Measurements from ENCODE around the gene PHF1.
"Not testable (repeated sequence)": the region's sequence is repeated elsewhere in the genome, so short reads cannot be mapped to it uniquely, and the experiment has no call there.

The PHF1 gene

GRCh38 chr6:33410711-33411631 lies at the start of gene PHF1:
Gene PHF1 (plus strand): TSS chr6:33411014. CDS start chr6:33412264, 1,250 bp downstream.
- DNase-seq: no peak

DNA sequence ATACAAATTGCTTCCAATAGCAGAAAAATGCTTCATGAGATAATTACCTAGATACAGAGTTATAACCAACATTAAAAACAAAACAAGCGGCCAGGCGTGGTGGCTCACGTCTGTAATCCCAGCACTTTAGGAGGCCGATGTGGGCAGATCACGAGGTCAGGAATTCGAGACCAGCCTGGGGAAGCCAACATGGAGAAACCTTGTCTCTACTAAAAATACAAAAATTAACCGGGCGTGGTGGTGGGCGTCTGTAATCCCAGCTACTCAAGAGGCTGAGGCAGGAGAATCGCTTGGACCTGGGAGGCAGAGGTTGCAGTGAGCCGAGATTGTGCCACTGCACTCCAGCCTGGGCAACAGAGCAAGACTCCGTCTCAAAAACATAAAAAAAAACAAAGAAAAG lies 47.3 kb upstream of the PHF1 start:
- DNase-seq: not testable (repeated sequence)

- DNase-seq: not testable (repeated sequence)
Measured at GRCh38 chr6:33364475-33365205, 46.2 kb upstream of the PHF1 start.

DNA sequence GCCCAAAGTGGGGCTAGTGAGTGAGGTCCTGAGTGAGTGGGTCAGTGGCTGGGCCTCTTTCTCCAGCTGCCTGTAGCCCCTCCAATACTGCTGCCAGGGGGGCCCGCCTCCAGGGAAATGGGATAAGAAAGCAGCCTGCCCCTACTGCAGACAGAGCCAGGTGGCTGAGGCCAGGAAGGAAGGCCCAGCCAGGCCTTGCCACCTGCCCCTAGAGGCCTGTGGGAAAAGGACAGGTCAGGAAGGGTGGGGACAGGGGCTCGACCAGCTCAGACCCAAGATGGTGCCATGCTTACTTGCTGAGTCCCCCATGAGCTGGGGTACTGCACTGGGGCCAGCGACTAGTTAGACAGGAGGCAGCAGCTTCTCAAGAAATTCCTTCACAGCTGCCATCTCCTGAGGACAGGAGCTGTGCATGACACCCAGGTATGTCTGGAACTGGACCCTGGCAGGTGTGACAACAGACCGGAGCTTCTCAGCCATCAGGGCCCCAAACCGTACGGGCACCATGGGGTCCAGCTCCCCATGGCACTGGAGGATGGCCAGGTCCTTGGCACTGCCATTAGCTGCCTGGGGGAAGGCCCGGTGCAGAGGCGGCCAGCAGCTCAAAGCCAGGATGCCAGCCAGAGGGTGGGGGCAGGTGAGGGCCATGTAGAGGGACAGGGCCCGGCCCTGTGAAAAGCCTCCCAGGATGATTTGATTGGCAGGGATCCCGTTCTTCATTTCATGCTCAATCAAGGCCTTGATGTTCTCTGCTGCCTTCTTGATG lies 45.4 kb upstream of the PHF1 start:
- DNase-seq: not testable (repeated sequence)

- DNase-seq: no peak
Measured at GRCh38 chr6:33367009-33367714, 43.7 kb upstream of the PHF1 start.

DNA sequence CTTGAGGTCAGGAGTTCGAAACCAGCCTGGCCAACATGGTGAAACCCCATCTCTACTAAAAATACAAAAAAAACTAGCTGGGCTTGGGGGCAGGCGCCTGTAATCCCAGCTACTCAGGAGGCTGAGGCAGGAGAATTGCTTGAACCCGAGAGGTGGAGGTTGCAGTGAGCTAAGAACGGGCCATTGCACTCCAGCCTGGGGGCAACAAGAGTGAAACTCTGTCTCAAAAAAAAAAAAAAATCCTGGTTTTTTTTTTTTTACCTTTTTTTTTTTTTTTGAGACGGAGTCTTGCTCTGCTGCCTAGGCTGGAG lies 43.1 kb upstream of the PHF1 start:
- not testable (repeated sequence) for DNase-seq

DNA sequence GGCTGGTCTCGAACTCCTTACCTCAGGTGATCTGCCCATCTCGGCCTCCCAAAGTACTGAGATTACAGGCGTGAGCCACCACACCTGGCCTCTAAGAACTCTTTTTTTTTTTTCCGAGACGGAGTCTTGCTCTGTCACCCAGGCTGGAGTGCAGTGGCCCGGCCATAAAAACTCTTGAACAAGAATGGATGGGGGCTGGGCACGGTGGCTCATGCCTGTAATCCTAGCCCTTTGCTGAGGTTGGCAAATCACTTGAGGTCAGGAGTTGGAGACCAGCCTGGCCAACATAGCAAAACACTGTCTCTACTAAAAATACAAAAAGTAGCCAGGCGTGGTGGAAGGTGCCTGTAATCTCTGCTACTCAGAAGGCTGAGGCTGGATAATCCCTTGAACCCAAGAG lies 38.9 kb upstream of the PHF1 start:
- not testable (repeated sequence) for DNase-seq

- DNase-seq: no peak
Measured at GRCh38 chr6:33372526-33373123, 38.2 kb upstream of the PHF1 start.

DNA sequence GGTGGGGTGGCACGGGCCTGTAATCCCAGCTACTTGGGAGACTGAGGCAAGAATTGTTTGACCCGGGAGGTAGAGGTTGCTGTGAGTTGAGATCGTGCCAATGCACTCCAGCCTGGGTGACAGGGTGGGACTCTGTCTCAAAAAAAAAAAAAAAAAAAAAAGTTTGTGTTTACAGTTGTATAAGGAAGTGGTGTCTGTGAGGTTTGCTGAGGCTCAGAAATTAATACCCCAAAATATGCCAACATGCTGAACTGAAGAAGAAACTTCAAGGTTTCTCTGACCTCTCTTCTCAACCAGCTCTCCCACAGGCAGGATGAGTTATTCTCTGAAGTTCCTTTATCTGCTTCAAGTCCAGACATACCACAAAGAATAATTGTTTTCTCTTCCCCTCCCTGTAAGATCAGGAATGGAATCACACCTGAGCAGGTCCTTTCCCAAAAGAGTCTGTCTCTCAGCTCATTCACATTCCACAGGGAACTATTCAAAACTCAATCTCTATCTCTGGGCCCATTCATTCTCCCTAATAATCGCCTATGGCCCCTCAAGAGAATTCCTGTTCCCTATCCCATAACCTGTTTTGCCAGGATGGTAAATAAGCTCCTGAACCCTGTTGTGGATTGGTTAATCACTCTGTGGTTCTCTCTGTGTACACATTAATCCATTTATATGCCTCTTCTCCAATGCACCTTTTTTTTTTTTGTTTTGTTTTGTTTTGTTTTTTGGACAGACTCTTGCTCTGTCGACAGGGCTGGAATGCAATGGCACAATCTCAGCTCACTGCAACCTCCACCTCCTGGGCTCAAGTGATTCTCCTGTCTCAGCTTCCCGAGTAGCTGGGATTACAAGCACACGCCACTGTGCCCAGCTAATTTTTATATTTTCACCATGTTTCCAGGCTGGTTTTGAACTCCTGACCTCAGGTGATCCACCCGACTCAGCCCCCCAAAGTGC lies 36.6 kb upstream of the PHF1 start:
- no peak for DNase-seq

DNA sequence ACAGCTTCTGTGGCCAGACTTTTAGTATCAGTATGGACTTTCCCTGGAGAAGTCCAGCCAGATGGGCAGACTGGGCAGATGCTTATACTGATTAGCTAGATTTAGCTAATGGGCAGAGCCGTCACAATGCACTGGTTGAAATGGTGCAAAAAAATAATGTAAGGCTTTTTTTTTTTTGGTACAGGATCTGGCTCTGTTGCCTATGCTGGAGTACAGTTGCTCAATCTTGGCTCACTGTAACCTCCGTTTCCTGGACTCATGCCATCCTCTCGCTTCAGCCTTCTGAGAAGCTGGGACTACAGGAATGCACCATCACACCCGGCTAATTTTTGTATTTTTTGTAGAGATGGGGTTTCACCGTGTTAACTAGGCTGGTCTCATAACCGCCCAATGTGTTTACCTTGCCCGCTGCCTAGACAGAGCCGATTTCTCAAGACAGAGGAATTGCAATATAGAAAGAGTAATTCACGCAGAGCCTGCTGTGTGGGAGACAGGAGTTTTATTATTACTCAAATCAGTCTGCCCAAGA lies 35.6 kb upstream of the PHF1 start:
- no peak for DNase-seq

DNA sequence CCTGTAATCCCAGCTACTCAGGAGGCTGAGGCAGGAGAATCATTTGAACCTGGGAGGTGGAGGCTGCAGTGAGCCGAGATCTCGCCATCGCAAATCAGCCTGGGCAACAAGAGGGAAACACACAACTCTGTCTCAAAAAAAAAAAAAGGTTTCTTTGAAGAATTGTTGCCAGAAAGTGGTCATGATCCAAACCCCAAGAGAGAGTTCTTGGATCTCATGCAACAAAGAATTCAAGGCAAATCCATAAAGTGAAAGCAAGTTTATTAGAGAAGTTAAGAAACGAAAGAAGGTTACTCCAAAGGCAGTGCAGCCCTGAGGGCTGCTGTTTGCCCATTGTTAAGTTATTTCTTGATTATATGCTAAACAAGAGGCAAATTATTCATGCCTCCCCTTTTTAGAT lies 33.6 kb upstream of the PHF1 start:
- no peak for DNase-seq

GRCh38 chr6:33379184-33379583 lies 31.6 kb upstream of the PHF1 start:
- DNase-seq: not testable (repeated sequence)

- no peak for DNase-seq
Measured at GRCh38 chr6:33380272-33380981, 30.4 kb upstream of the PHF1 start.

- DNase-seq: no peak
Measured at GRCh38 chr6:33383427-33384185, 27.2 kb upstream of the PHF1 start.

- no peak for DNase-seq
Measured at GRCh38 chr6:33384581-33385020, 26.2 kb upstream of the PHF1 start.

GRCh38 chr6:33390173-33390572 lies 20.6 kb upstream of the PHF1 start:
- no peak for DNase-seq

GRCh38 chr6:33390767-33391277 lies 20.0 kb upstream of the PHF1 start:
- no peak for DNase-seq

DNA sequence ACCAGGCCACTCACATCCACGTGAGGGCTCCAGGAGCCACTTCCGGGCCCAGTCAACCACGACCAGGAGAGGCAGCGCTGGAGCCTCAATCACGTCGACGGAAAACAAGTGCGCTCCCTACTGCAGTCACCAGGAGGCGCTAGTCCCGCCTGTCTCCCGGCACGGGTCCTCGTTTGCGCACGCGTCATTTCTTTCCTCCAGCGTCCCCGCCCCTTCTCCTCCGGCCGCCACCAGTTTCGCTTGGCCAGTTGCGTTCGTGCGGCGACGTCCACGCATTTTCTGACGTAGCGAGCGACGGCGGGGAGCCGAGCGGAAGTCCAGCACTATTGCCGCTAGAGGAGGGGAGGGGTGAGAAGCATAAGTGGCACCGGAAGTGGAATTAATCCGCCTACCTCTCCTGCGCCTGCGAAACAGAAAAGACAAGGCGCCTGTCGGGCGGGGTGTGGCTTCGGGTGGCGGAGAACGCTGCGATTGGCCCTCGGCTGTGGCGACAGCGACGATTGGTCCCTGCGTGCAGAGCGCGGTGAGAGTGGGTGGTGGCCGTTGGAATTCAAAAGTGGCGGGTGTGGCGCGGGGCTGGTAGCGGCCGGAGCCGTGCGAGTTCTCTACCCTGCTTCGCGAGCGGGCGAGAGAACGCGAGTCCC lies 19.4 kb upstream of the PHF1 start, which contains the start of gene KIFC1:
KIFC1 (plus strand) TSS at position 546 of the 644 bp plus-strand sequence. CDS start 163 bp downstream, outside the sequence.
- peak; percentile 99 for DNase-seq
